Thoracic aorta (tissue), 2 donors: Measurements from ENCODE around the gene IL3. TPM values are rescaled to one million over a fixed set of nuclear protein-coding genes. Genes with fewer than 3 reads are reported as not detected.

Experiments used
- ATAC-seq: fragments of 150-250 bp; one replicate; pipeline ENCODE4 v1.8.0; 2017; ENCODE audit warnings: low read depth; ENCODE audit not compliant: insufficient number of reproducible peaks, low FRiP score
- DNase-seq: peaks from one replicate; pipeline ENCODE4 v3.0.0-alpha.2; 2020; ENCODE audit warnings: low spot score
- H3K27ac ChIP-seq, 2 donors: fragments of 200-600 bp; sonication (generic); 1 replicate in 1 of 2; 2 replicates in 1 of 2; pipeline ENCODE4 v1.5.1; 2016; ENCODE audit warnings: mild to moderate bottlenecking in 2 of 2, moderate library complexity in 2 of 2
- H3K27me3 ChIP-seq: fragments of 200-600 bp; sonication (generic); replicated peaks from 2 replicates; pipeline ENCODE4 v1.6.0; 2016; ENCODE audit warnings: mild to moderate bottlenecking; ENCODE audit not compliant: insufficient read depth
- H3K36me3 ChIP-seq: fragments of 200-600 bp; sonication (generic); one replicate; pipeline ENCODE4 v1.5.1; 2016
- H3K4me1 ChIP-seq, 2 donors: fragments of 200-600 bp; sonication (generic); 1 replicate in 1 of 2; 2 replicates in 1 of 2; pipeline versions ENCODE4 v1.5.1 to v1.6.0; 2016; ENCODE audit warnings: low read depth in 2 of 2, mild to moderate bottlenecking in 1 of 2; ENCODE audit not compliant: control insufficient read depth in 1 of 2
- H3K4me3 ChIP-seq: fragments of 200-600 bp; sonication (generic); 2 replicates; pipeline ENCODE4 v1.5.1; 2016; ENCODE audit warnings: mild to moderate bottlenecking
- H3K9me3 ChIP-seq: fragments of 200-600 bp; sonication (generic); 2 replicates; pipeline ENCODE4 v1.5.1; 2016
- CTCF ChIP-seq: fragments of 200-600 bp; sonication (generic); IDR thresholded peaks from one replicate; pipeline ENCODE4 v1.5.1; 2019; ENCODE audit warnings: antibody characterized with exemption
- total RNA-seq, 2 donors: library from RNA; depleted of rRNA; stranded (reverse); fragments of >200 nt; gene quantifications; one replicate each; pipeline versions ENCODE4 v1.1.0 to v1.2.3, GENCODE V29; 2016

Gene IL3
- total RNA-seq, 2 donors from 2014 or later: not detected

- H3K27ac ChIP-seq: no peak overlapping the region
- no peak for TF ChIP-seq CTCF
- ATAC-seq (no peak), DNase-seq (no peak)
- H3K27me3 ChIP-seq: no peaks in the 10 kb centered on the region
- no peaks in the 10 kb centered on the region for H3K9me3 ChIP-seq
- no peaks in the 10 kb centered on the region for H3K36me3 ChIP-seq
- no peak overlapping the region for H3K4me3 ChIP-seq
- H3K4me1 ChIP-seq: no peaks in the 10 kb centered on the region
These were observed 15.9 kb downstream of the IL3 start for GRCh38 chr5:132076202-132076830.

GRCh38 chr5:132076983-132077382 lies 16.5 kb downstream of the IL3 start:
- no peaks in the 10 kb centered on the region for H3K4me1 ChIP-seq
- DNase-seq (no peak), ATAC-seq (no peak)
- H3K27ac ChIP-seq: no peak overlapping the region
- no peaks in the 10 kb centered on the region for H3K27me3 ChIP-seq
- no peaks in the 10 kb centered on the region for H3K36me3 ChIP-seq
- TF ChIP-seq CTCF: no peak
- no peaks in the 10 kb centered on the region for H3K9me3 ChIP-seq
- no peak overlapping the region for H3K4me3 ChIP-seq

- no peak for TF ChIP-seq CTCF
- no peak for DNase-seq
- Histone ChIP-seq H3K4me3 (no peak overlapping the region), H3K4me1 (no peaks in the 10 kb centered on the region), H3K27ac (no peak overlapping the region), H3K36me3 (no peaks in the 10 kb centered on the region), H3K27me3 (no peaks in the 10 kb centered on the region), H3K9me3 (no peaks in the 10 kb centered on the region)
- no peak for ATAC-seq
These were observed 18.6 kb downstream of the IL3 start for GRCh38 chr5:132079081-132079480.

DNA sequence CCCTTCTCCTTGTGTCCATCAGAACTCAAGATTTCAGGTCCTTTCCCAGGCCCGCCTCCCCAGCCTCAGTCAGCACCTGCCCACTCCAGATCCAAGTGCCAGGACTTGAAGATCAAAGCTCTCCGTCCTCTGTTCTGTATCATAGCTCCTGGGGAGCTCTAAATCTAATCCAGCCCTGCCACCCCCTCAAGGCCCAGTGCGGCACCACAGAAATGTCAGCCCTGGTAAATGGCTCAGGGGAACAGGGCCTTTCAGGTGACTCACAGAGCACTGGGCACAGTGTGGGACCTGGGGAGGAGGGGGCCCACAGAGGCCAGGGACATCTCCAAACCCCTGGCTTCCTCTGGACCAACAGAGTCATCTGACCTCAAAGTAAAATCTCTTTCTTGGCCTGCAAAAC lies 19.2 kb downstream of the IL3 start:
- Histone ChIP-seq H3K27ac (no peak overlapping the region), H3K36me3 (no peaks in the 10 kb centered on the region), H3K4me1 (no peaks in the 10 kb centered on the region), H3K27me3 (no peaks in the 10 kb centered on the region), H3K4me3 (no peak overlapping the region), H3K9me3 (no peaks in the 10 kb centered on the region)
- DNase-seq (no peak), ATAC-seq (no peak)
- TF ChIP-seq CTCF: no peak

GRCh38 chr5:132080595-132080994 lies 20.1 kb downstream of the IL3 start:
- Histone ChIP-seq H3K4me3 (no peak overlapping the region), H3K4me1 (peaks cover 1 to 6% of the 10 kb centered on the region in 2 donors), H3K27ac (no peak overlapping the region), H3K36me3 (no peaks in the 10 kb centered on the region), H3K27me3 (no peaks in the 10 kb centered on the region), H3K9me3 (no peaks in the 10 kb centered on the region)
- DNase-seq (no peak), ATAC-seq (no peak)
- TF ChIP-seq CTCF: no peak
